DOHH2 (cell line): ENCODE measurements around the gene ALKBH6.

Experiments used
- CTCF ChIP-seq: fragments of 200-600 bp; sonication (generic); IDR thresholded peaks from one replicate; pipeline ENCODE4 v1.5.1; 2014; ENCODE audit warnings: antibody characterized with exemption, mild to moderate bottlenecking, low read depth, low read length; ENCODE audit not compliant: poor library complexity, severe bottlenecking
- EZH2phosphoT487 ChIP-seq: fragments of 200-600 bp; sonication (generic); IDR thresholded peaks from 2 replicates; pipeline ENCODE4 v1.6.1; 2017; ENCODE audit warnings: borderline replicate concordance, mild to moderate bottlenecking, antibody characterized with exemption, low read length, moderate library complexity, mixed read lengths

- no peak for TF ChIP-seq CTCF
- TF ChIP-seq EZH2phosphoT487, result no peak
Observed at GRCh38 chr19:36023432-36023831, 9.4 kb upstream of the ALKBH6 start.
